Liver (tissue), 9 donors: ENCODE measurements around the gene ATR. TPM values are rescaled to one million over a fixed set of nuclear protein-coding genes. Genes with fewer than 3 reads are reported as not detected.

Source experiments
- DNase-seq: peaks from one replicate; pipeline ENCODE4 v3.0.0-alpha.2; 2017; ENCODE audit warnings: low spot score
- H3K27ac ChIP-seq, 2 donors: one replicate each; pipeline ENCODE4 v1.7.0; 2013; ENCODE audit warnings: inconsistent platforms in 2 of 2, low read length in 2 of 2, control low read depth in 1 of 2, low read depth in 1 of 2, mild to moderate bottlenecking in 1 of 2
- H3K27me3 ChIP-seq, 4 donors: one replicate each; pipeline versions ENCODE4 v1.6.1 to v1.7.0; 2013; ENCODE audit warnings: low read length in 3 of 4, inconsistent platforms in 1 of 4, mild to moderate bottlenecking in 1 of 4, moderate library complexity in 1 of 4; ENCODE audit not compliant: control insufficient read depth in 4 of 4, insufficient read depth in 4 of 4
- H3K36me3 ChIP-seq, 4 donors: one replicate each; pipeline versions ENCODE4 v1.6.1 to v1.7.0; 2013; ENCODE audit warnings: low read length in 3 of 4, mild to moderate bottlenecking in 3 of 4, low read depth in 1 of 4, moderate library complexity in 1 of 4; ENCODE audit not compliant: control insufficient read depth in 4 of 4, insufficient read depth in 3 of 4
- H3K4me1 ChIP-seq, 4 donors: one replicate each; pipeline versions ENCODE4 v1.6.1 to v1.7.0; 2013; ENCODE audit warnings: low read length in 3 of 4, mild to moderate bottlenecking in 3 of 4, moderate library complexity in 1 of 4; ENCODE audit not compliant: control insufficient read depth in 4 of 4, insufficient read depth in 4 of 4
- H3K4me3 ChIP-seq, 3 donors: one replicate each; pipeline versions ENCODE4 v1.6.1 to v1.7.0; 2013; ENCODE audit warnings: low read length in 3 of 3, control low read depth in 1 of 3, low read depth in 1 of 3, mild to moderate bottlenecking in 1 of 3
- H3K9ac ChIP-seq, 2 donors: one replicate each; pipeline ENCODE4 v1.7.0; 2013; ENCODE audit warnings: low read length in 2 of 2, mild to moderate bottlenecking in 2 of 2, moderate library complexity in 2 of 2, control low read depth in 1 of 2, low read depth in 1 of 2
- H3K9me3 ChIP-seq, 4 donors: one replicate each; pipeline versions ENCODE4 v1.6.1 to v1.7.0; 2013; ENCODE audit warnings: low read length in 3 of 4; ENCODE audit not compliant: control insufficient read depth in 4 of 4
- EGR1 ChIP-seq, 2 donors: IDR thresholded peaks; 2 replicates each; pipeline ENCODE4 v1.6.1; 2016 to 2018; ENCODE audit warnings: antibody characterized with exemption in 2 of 2, low read depth in 2 of 2
- FOXA1 ChIP-seq: IDR thresholded peaks from 2 replicates; pipeline ENCODE4 v1.6.1; 2016; ENCODE audit warnings: antibody characterized with exemption
- FOXA2 ChIP-seq: IDR thresholded peaks from 2 replicates; pipeline ENCODE4 v1.6.1; 2016; ENCODE audit warnings: antibody characterized with exemption
- GABPA ChIP-seq, 2 donors: IDR thresholded peaks in 1 of 2; conservative IDR thresholded peaks in 1 of 2; 2 replicates each; pipeline ENCODE4 v1.6.1; 2016; ENCODE audit warnings: antibody characterized with exemption in 2 of 2, mild to moderate bottlenecking in 1 of 2, moderate library complexity in 1 of 2
- HNF4A ChIP-seq, 2 donors: conservative IDR thresholded peaks; 2 replicates each; pipeline ENCODE4 v1.6.1; 2016; ENCODE audit warnings: antibody characterized with exemption in 2 of 2, mild to moderate bottlenecking in 2 of 2
- HNF4G ChIP-seq: IDR thresholded peaks from 2 replicates; pipeline ENCODE4 v1.6.1; 2016; ENCODE audit warnings: antibody characterized with exemption
- JUND ChIP-seq, 2 donors: IDR thresholded peaks; 2 replicates each; pipeline ENCODE4 v1.6.1; 2016; ENCODE audit warnings: antibody characterized with exemption in 2 of 2
- NR2F2 ChIP-seq: IDR thresholded peaks from 2 replicates; pipeline ENCODE4 v1.6.1; 2016; ENCODE audit warnings: antibody characterized with exemption
- RAD21 ChIP-seq, 2 donors: IDR thresholded peaks; 2 replicates each; pipeline ENCODE4 v1.6.1; 2016; ENCODE audit warnings: antibody characterized with exemption in 2 of 2, mild to moderate bottlenecking in 2 of 2
- RXRA ChIP-seq, 2 donors: IDR thresholded peaks; 2 replicates each; pipeline ENCODE4 v1.6.1; 2017 to 2018; ENCODE audit warnings: antibody characterized with exemption in 2 of 2, mild to moderate bottlenecking in 1 of 2
- SP1 ChIP-seq: IDR thresholded peaks from 2 replicates; pipeline ENCODE4 v1.6.1; 2018; ENCODE audit warnings: antibody characterized with exemption, mild to moderate bottlenecking
- TAF1 ChIP-seq: conservative IDR thresholded peaks from 2 replicates; pipeline ENCODE4 v1.6.1; 2016; ENCODE audit warnings: antibody characterized with exemption, mild to moderate bottlenecking
- YY1 ChIP-seq: IDR thresholded peaks from 2 replicates; pipeline ENCODE4 v1.6.1; 2016; ENCODE audit warnings: antibody characterized with exemption, mild to moderate bottlenecking
- WGBS: extraction: QIAGEN DNeasy Blood & Tissue Kit; methylation state at CpG from one replicate; pipeline ENCODE4 v1.1.7; 2013; 5-methylcytosine and 5-hydroxymethylcytosine counted together
- polyA plus RNA-seq, 2 donors: library from polyadenylated mRNA; stranded (reverse) in 1 of 2; unstranded in 1 of 2; fragments of 200-250 nt in 1 of 2; fragments of >200 nt in 1 of 2; fragmentation: Nextera tagmentation in 1 of 2; extraction: Ambion mirVana in 1 of 2; gene quantifications; one replicate each; pipeline versions ENCODE4 v1.2.1 to v1.2.3, GENCODE V29; 2013 to 2015
- total RNA-seq, 2 donors: library from RNA; depleted of rRNA; stranded (reverse); fragments of >200 nt; gene quantifications; one replicate each; pipeline ENCODE4 v1.2.3, GENCODE V29; 2014
- TF ChIP-seq, protein P1 (sequence below): IDR thresholded peaks from 2 replicates; pipeline ENCODE4 v1.6.1; 2016; ENCODE audit warnings: antibody characterized with exemption, mild to moderate bottlenecking
- TF ChIP-seq, protein P2 (sequence below): fragments of 150-350 bp; IDR thresholded peaks from 2 replicates; pipeline ENCODE4 v1.5.1; 2017; ENCODE audit warnings: improper control_type of control experiment, low read depth, low read length; ENCODE audit not compliant: missing input control
- TF ChIP-seq, protein P3 (sequence below): IDR thresholded peaks from 2 replicates; pipeline ENCODE4 v1.6.1; 2016; ENCODE audit warnings: antibody characterized with exemption
- TF ChIP-seq, protein P4 (sequence below): IDR thresholded peaks from 2 replicates; pipeline ENCODE4 v1.6.1; 2016; ENCODE audit warnings: antibody characterized with exemption
- TF ChIP-seq, protein P5 (sequence below): IDR thresholded peaks from 2 replicates; pipeline ENCODE4 v1.6.1; 2016; ENCODE audit warnings: antibody characterized with exemption
- donor health status: healthy.
- donor health status: healthy.
- donor health status: healthy.
- donor health status: healthy.
- donor health status: healthy.

ATR gene
- total and polyA plus RNA-seq, 4 donors: 5.0 to 21.5 (median 12.1) TPM

DNA sequence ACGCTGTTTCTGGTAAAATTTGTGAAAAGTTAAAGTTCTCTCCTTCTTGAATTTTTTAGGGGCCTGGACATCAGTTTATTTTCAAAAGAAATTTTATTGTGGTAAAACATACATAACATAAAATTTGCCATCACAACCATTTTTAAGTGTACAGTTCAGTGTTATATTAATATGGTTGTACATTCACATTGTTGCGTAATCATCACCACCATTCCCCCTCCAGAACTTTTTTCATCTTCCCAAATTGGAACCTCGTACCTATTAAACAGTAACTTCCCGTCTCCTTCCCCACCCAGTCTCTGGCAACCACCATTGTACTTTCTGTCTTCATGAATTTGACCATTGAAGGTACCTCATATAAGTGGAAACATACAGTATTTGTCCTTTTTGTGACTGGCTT is 107.7 kb downstream of the ATR start (continued):
- TF ChIP-seq, protein P1, sequence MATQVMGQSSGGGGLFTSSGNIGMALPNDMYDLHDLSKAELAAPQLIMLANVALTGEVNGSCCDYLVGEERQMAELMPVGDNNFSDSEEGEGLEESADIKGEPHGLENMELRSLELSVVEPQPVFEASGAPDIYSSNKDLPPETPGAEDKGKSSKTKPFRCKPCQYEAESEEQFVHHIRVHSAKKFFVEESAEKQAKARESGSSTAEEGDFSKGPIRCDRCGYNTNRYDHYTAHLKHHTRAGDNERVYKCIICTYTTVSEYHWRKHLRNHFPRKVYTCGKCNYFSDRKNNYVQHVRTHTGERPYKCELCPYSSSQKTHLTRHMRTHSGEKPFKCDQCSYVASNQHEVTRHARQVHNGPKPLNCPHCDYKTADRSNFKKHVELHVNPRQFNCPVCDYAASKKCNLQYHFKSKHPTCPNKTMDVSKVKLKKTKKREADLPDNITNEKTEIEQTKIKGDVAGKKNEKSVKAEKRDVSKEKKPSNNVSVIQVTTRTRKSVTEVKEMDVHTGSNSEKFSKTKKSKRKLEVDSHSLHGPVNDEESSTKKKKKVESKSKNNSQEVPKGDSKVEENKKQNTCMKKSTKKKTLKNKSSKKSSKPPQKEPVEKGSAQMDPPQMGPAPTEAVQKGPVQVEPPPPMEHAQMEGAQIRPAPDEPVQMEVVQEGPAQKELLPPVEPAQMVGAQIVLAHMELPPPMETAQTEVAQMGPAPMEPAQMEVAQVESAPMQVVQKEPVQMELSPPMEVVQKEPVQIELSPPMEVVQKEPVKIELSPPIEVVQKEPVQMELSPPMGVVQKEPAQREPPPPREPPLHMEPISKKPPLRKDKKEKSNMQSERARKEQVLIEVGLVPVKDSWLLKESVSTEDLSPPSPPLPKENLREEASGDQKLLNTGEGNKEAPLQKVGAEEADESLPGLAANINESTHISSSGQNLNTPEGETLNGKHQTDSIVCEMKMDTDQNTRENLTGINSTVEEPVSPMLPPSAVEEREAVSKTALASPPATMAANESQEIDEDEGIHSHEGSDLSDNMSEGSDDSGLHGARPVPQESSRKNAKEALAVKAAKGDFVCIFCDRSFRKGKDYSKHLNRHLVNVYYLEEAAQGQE: no peak

DNA sequence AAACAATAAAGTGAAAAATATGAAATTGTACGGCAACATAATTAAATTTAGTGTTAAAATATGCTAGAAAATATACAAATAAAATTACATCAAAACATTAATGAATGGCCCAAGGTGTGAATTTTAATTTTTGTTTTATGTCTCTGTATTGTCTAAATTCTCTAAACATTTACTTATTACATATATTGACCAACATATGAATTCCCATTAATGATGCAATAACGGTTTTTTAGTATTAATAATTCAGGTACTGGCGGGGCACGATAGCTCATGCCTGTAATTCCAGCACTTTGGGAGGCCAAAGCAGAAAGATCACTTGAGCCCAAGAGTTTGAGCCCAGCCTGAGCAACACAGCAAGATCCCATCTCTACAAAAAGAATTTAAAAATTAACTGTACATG is 110.1 kb downstream of the ATR start:
- DNase-seq: no peak
- TF ChIP-seq SP1: no peak
- no peak for TF ChIP-seq NR2F2
- no peak for TF ChIP-seq JUND (IDR thresholded peaks at IDR 0.05)
- no peak for TF ChIP-seq RXRA (IDR thresholded peaks at IDR 0.05)
- TF ChIP-seq, protein P2, sequence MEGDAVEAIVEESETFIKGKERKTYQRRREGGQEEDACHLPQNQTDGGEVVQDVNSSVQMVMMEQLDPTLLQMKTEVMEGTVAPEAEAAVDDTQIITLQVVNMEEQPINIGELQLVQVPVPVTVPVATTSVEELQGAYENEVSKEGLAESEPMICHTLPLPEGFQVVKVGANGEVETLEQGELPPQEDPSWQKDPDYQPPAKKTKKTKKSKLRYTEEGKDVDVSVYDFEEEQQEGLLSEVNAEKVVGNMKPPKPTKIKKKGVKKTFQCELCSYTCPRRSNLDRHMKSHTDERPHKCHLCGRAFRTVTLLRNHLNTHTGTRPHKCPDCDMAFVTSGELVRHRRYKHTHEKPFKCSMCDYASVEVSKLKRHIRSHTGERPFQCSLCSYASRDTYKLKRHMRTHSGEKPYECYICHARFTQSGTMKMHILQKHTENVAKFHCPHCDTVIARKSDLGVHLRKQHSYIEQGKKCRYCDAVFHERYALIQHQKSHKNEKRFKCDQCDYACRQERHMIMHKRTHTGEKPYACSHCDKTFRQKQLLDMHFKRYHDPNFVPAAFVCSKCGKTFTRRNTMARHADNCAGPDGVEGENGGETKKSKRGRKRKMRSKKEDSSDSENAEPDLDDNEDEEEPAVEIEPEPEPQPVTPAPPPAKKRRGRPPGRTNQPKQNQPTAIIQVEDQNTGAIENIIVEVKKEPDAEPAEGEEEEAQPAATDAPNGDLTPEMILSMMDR: no peak
- TF ChIP-seq, protein P3, sequence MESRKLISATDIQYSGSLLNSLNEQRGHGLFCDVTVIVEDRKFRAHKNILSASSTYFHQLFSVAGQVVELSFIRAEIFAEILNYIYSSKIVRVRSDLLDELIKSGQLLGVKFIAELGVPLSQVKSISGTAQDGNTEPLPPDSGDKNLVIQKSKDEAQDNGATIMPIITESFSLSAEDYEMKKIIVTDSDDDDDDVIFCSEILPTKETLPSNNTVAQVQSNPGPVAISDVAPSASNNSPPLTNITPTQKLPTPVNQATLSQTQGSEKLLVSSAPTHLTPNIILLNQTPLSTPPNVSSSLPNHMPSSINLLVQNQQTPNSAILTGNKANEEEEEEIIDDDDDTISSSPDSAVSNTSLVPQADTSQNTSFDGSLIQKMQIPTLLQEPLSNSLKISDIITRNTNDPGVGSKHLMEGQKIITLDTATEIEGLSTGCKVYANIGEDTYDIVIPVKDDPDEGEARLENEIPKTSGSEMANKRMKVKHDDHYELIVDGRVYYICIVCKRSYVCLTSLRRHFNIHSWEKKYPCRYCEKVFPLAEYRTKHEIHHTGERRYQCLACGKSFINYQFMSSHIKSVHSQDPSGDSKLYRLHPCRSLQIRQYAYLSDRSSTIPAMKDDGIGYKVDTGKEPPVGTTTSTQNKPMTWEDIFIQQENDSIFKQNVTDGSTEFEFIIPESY: no peak
- no peak for TF ChIP-seq RAD21 (IDR thresholded peaks at IDR 0.05)
- TF ChIP-seq, protein P4, sequence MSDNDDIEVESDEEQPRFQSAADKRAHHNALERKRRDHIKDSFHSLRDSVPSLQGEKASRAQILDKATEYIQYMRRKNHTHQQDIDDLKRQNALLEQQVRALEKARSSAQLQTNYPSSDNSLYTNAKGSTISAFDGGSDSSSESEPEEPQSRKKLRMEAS: no peak
- TF ChIP-seq FOXA2: no peak
- TF ChIP-seq YY1: no peak
- no peak for TF ChIP-seq FOXA1
- no peak for TF ChIP-seq GABPA (IDR thresholded peaks at IDR 0.05 in 1 of 2, conservative IDR thresholded peaks at IDR 0.05 in 1 of 2)
- no peak for TF ChIP-seq EGR1 (IDR thresholded peaks at IDR 0.05; ENCODE audit: low read depth in 2 of 2)
- TF ChIP-seq, protein P5, sequence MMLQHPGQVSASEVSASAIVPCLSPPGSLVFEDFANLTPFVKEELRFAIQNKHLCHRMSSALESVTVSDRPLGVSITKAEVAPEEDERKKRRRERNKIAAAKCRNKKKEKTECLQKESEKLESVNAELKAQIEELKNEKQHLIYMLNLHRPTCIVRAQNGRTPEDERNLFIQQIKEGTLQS: no peak
- TF ChIP-seq TAF1: no peak
- TF ChIP-seq HNF4G: no peak
- TF ChIP-seq, protein P1: no peak
- no peak for TF ChIP-seq HNF4A (conservative IDR thresholded peaks at IDR 0.05)
- H3K9ac ChIP-seq: no peak overlapping the region
- H3K27ac ChIP-seq: no peak overlapping the region
- peaks cover 0 to 2% (median under 1%) of the 10 kb centered on the region in 4 donors for H3K36me3 ChIP-seq
- no peaks in the 10 kb centered on the region for H3K27me3 ChIP-seq
- H3K4me1 ChIP-seq: no peaks in the 10 kb centered on the region
- H3K9me3 ChIP-seq: no peaks in the 10 kb centered on the region
- WGBS: 99% methylated on average over 4 of the region's 4 CpGs
- no peak overlapping the region for H3K4me3 ChIP-seq
